Thoracic aorta (tissue), 2 donors: Measurements from ENCODE around the gene KLK13. TPM values are rescaled to one million over a fixed set of nuclear protein-coding genes. Genes with fewer than 3 reads are reported as not detected.

Experiments
- ATAC-seq: fragments of 150-250 bp; one replicate; pipeline ENCODE4 v1.8.0; 2017; ENCODE audit warnings: low read depth; ENCODE audit not compliant: insufficient number of reproducible peaks, low FRiP score
- DNase-seq: peaks from one replicate; pipeline ENCODE4 v3.0.0-alpha.2; 2020; ENCODE audit warnings: low spot score
- H3K27ac ChIP-seq, 2 donors: fragments of 200-600 bp; sonication (generic); 1 replicate in 1 of 2; 2 replicates in 1 of 2; pipeline ENCODE4 v1.5.1; 2016; ENCODE audit warnings: mild to moderate bottlenecking in 2 of 2, moderate library complexity in 2 of 2
- H3K27me3 ChIP-seq: fragments of 200-600 bp; sonication (generic); replicated peaks from 2 replicates; pipeline ENCODE4 v1.6.0; 2016; ENCODE audit warnings: mild to moderate bottlenecking; ENCODE audit not compliant: insufficient read depth
- H3K36me3 ChIP-seq: fragments of 200-600 bp; sonication (generic); one replicate; pipeline ENCODE4 v1.5.1; 2016
- H3K4me1 ChIP-seq, 2 donors: fragments of 200-600 bp; sonication (generic); 1 replicate in 1 of 2; 2 replicates in 1 of 2; pipeline versions ENCODE4 v1.5.1 to v1.6.0; 2016; ENCODE audit warnings: low read depth in 2 of 2, mild to moderate bottlenecking in 1 of 2; ENCODE audit not compliant: control insufficient read depth in 1 of 2
- H3K4me3 ChIP-seq: fragments of 200-600 bp; sonication (generic); 2 replicates; pipeline ENCODE4 v1.5.1; 2016; ENCODE audit warnings: mild to moderate bottlenecking
- H3K9me3 ChIP-seq: fragments of 200-600 bp; sonication (generic); 2 replicates; pipeline ENCODE4 v1.5.1; 2016
- total RNA-seq, 2 donors: library from RNA; depleted of rRNA; stranded (reverse); fragments of >200 nt; gene quantifications; one replicate each; pipeline versions ENCODE4 v1.1.0 to v1.2.3, GENCODE V29; 2016
- TF ChIP-seq, protein P1 (sequence below): fragments of 200-600 bp; sonication (generic); IDR thresholded peaks from one replicate; pipeline ENCODE4 v1.5.1; 2019; ENCODE audit warnings: antibody characterized with exemption

The KLK13 gene
- total RNA-seq, 2 donors from 2014 or later, result not detected

GRCh38 chr19:51009061-51009891 lies 55.6 kb downstream of the KLK13 start:
- DNase-seq (no peak), ATAC-seq (no peak)
- TF ChIP-seq, protein P1, sequence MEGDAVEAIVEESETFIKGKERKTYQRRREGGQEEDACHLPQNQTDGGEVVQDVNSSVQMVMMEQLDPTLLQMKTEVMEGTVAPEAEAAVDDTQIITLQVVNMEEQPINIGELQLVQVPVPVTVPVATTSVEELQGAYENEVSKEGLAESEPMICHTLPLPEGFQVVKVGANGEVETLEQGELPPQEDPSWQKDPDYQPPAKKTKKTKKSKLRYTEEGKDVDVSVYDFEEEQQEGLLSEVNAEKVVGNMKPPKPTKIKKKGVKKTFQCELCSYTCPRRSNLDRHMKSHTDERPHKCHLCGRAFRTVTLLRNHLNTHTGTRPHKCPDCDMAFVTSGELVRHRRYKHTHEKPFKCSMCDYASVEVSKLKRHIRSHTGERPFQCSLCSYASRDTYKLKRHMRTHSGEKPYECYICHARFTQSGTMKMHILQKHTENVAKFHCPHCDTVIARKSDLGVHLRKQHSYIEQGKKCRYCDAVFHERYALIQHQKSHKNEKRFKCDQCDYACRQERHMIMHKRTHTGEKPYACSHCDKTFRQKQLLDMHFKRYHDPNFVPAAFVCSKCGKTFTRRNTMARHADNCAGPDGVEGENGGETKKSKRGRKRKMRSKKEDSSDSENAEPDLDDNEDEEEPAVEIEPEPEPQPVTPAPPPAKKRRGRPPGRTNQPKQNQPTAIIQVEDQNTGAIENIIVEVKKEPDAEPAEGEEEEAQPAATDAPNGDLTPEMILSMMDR, result no peak
- Histone ChIP-seq H3K4me1 (no peaks in the 10 kb centered on the region), H3K36me3 (no peaks in the 10 kb centered on the region), H3K4me3 (no peak overlapping the region), H3K9me3 (no peaks in the 10 kb centered on the region), H3K27ac (no peak overlapping the region), H3K27me3 (no peaks in the 10 kb centered on the region)

GRCh38 chr19:51007488-51007887 lies 57.4 kb downstream of the KLK13 start:
- Histone ChIP-seq H3K27ac (no peak overlapping the region), H3K36me3 (no peaks in the 10 kb centered on the region), H3K9me3 (no peaks in the 10 kb centered on the region), H3K4me3 (no peak overlapping the region), H3K27me3 (no peaks in the 10 kb centered on the region), H3K4me1 (no peaks in the 10 kb centered on the region)
- no peak for DNase-seq
- TF ChIP-seq, protein P1, result no peak
- no peak for ATAC-seq

DNA sequence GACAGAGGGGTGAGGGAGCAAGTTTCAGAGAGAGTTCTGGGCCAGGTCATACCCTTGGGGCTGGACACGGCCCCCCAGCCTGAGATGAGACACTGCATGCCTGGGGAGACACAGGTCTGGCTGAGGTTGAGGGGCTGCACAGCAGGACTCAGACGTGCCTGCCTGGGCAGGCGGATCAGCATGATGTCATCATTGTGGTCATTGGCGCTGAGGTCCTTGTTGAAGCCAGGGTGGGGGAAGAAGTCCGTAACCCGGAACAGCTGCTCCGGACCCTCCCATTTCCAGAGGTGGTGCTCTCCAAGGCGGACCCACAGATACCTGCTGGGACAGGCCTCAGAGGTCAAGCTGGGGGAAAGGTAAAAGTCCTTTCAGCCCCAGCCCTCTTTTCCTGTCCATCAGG lies 58.5 kb downstream of the KLK13 start:
- DNase-seq (no peak), ATAC-seq (no peak)
- no peak overlapping the region for H3K4me3 ChIP-seq
- no peaks in the 10 kb centered on the region for H3K27me3 ChIP-seq
- no peaks in the 10 kb centered on the region for H3K4me1 ChIP-seq
- no peaks in the 10 kb centered on the region for H3K36me3 ChIP-seq
- H3K27ac ChIP-seq, result no peak overlapping the region
- H3K9me3 ChIP-seq, result no peaks in the 10 kb centered on the region
- TF ChIP-seq, protein P1, result no peak

Other genes starting within 250 kb of the KLK13 start
- gene KLK1, start 241.3 kb downstream of the KLK13 start, total RNA-seq, result not detected
- not detected for gene KLK15, start 231.5 kb downstream of the KLK13 start, total RNA-seq
- not detected for gene KLK3, start 210.2 kb downstream of the KLK13 start, total RNA-seq
- gene KLK2, start 191.7 kb downstream of the KLK13 start, total RNA-seq, result not detected
- gene KLK4, start 153.7 kb downstream of the KLK13 start, total RNA-seq, result not detected
- not detected for gene KLK5, start 112.1 kb downstream of the KLK13 start, total RNA-seq
- gene KLK6, start 95.5 kb downstream of the KLK13 start, total RNA-seq, result not detected
- gene KLK7, start 81.2 kb downstream of the KLK13 start, total RNA-seq, result not detected
- gene KLK8, start 63.5 kb downstream of the KLK13 start, total RNA-seq, result not detected
- not detected for gene KLK10, start 45.4 kb downstream of the KLK13 start, total RNA-seq
- under 1 TPM in 1 of 2 donors, not detected in 1; 0.85 TPM for gene KLK11, start 38.5 kb downstream of the KLK13 start, total RNA-seq
- gene KLK12, start 30.1 kb downstream of the KLK13 start, total RNA-seq, result not detected
- not detected for gene KLK14, start 17.8 kb upstream of the KLK13 start, total RNA-seq
- gene CTU1, start 43.3 kb upstream of the KLK13 start, total RNA-seq, result 10 to 100 TPM in 1 of 2 donors, 1 to 10 TPM in 1; 4.9 to 12.5 TPM
- gene SIGLEC9, start 59.8 kb upstream of the KLK13 start, total RNA-seq, result 10 to 100 TPM; 13.1 to 15.2 TPM
- gene SIGLEC7, start 77.2 kb upstream of the KLK13 start, total RNA-seq, result 1 to 10 TPM; 2.4 to 5.9 TPM
- 10 to 100 TPM in 1 of 2 donors, 1 to 10 TPM in 1; 8.1 to 11.7 TPM for gene CD33, start 160.0 kb upstream of the KLK13 start, total RNA-seq
- not detected for gene SIGLECL1, start 186.0 kb upstream of the KLK13 start, total RNA-seq
- 1 to 10 TPM in 1 of 2 donors, not detected in 1; 1.6 TPM for gene IGLON5, start 246.6 kb upstream of the KLK13 start, total RNA-seq